Activated B cell treated with CpG ODN at 0.5 μM for 24 hours (primary cell): ENCODE measurements around the gene CLCF1. TPM values are rescaled to one million over a fixed set of nuclear protein-coding genes. Genes with fewer than 3 reads are reported as not detected.

Experiments
- ATAC-seq: fragments of 200-7000 bp; cut with Tn5 transposase; one replicate; pipeline ENCODE4 v1.10.0; 2021; ENCODE audit warnings: low read depth, mild to moderate bottlenecking, moderate library complexity
- CTCF ChIA-PET: fragments of 350-600 bp; sonication (Branson Sonifier 250); formaldehyde crosslinking; loops from one replicate; lab custom pipeline; 2021; ENCODE audit warnings: antibody characterized with exemption; lab: Charles Lee
- POLR2A ChIA-PET: fragments of 350-600 bp; sonication (Branson Sonifier 250); formaldehyde crosslinking; loops from one replicate; lab custom pipeline; 2021; ENCODE audit warnings: antibody characterized with exemption; lab: Charles Lee
- DNase-seq: peaks from one replicate; pipeline ENCODE4 v3.0.0; 2022
- H3K27ac Mint-ChIP-seq: one replicate; pipeline ENCODE4 v1.8.0; 2020; ENCODE audit warnings: mixed read lengths
- H3K27me3 Mint-ChIP-seq: one replicate; pipeline ENCODE4 v1.8.0; 2021; ENCODE audit warnings: mixed read lengths
- H3K36me3 Mint-ChIP-seq: one replicate; pipeline ENCODE4 v1.8.0; 2021; ENCODE audit warnings: low read depth, mixed read lengths
- H3K4me1 Mint-ChIP-seq: one replicate; pipeline ENCODE4 v1.8.0; 2021; ENCODE audit warnings: mixed read lengths
- H3K4me3 Mint-ChIP-seq: one replicate; pipeline ENCODE4 v1.8.0; 2020; ENCODE audit warnings: mild to moderate bottlenecking, mixed read lengths
- H3K9me3 Mint-ChIP-seq: one replicate; pipeline ENCODE4 v1.8.0; 2020; ENCODE audit warnings: mixed read lengths
- intact Hi-C: fragments of 100-400 bp; cut with micrococcal nuclease; formaldehyde crosslinking; loops from one replicate; pipeline ENCODE4 v1.15.1; 2024
- total RNA-seq: library from RNA; stranded (reverse); gene quantifications from 2 replicates; pipeline ENCODE4 v1.2.3, GENCODE V29; 2022
- TF ChIP-seq, protein P1 (sequence below): fragments of 200-600 bp; IDR thresholded peaks from one replicate; pipeline ENCODE4 v1.8.0; 2022; ENCODE audit warnings: antibody characterized with exemption, mild to moderate bottlenecking

Gene CLCF1
- total RNA-seq, 1 donor from 2014 or later = 30.7 TPM

DNA sequence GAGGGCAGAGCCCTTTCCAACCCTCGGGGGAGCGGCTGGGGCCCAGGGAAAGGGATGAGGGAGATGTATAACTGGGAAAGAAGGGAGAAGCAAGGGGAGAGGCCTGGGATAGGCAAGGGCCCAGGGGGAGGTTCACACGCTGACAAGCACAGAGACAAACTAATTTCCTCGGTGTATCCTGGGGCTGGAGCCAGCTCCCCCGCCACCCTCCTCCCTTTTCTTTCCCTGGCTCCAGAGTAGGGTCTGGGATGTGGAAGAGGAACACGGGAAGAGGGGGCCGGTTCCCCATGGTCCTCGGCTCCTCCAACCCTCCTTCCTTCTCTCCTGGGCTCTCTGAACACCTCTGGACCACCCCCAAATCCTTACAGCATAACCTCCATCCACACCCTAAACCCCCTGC lies 6.9 kb downstream of the CLCF1 start:
- Mint-ChIP-seq H3K36me3 (peaks cover 65% of the 10 kb centered on the region), H3K4me3 (no peak overlapping the region), H3K27ac (peak overlapping the region; percentile 51), H3K9me3 (no peaks in the 10 kb centered on the region), H3K27me3 (no peaks in the 10 kb centered on the region), H3K4me1 (peaks cover 91% of the 10 kb centered on the region)
- intact Hi-C loops = no loop called here
- ChIA-PET CTCF (interaction anchor here (0.9 to 22.6 kb wide), 2 partner anchors 13 to 35 kb away, joined by 4 to 735 read pairs; partner anchors contain the start of genes POLD4 and PPP1CA), POLR2A (interaction anchor here (26.3 to 26.4 kb wide), 2 partner anchors 5 to 10 kb away, joined by 1307 read pairs; partner anchors contain the start of genes CLCF1 and POLD4)
- ATAC-seq (no peak), DNase-seq (no peak)
- TF ChIP-seq, protein P1, sequence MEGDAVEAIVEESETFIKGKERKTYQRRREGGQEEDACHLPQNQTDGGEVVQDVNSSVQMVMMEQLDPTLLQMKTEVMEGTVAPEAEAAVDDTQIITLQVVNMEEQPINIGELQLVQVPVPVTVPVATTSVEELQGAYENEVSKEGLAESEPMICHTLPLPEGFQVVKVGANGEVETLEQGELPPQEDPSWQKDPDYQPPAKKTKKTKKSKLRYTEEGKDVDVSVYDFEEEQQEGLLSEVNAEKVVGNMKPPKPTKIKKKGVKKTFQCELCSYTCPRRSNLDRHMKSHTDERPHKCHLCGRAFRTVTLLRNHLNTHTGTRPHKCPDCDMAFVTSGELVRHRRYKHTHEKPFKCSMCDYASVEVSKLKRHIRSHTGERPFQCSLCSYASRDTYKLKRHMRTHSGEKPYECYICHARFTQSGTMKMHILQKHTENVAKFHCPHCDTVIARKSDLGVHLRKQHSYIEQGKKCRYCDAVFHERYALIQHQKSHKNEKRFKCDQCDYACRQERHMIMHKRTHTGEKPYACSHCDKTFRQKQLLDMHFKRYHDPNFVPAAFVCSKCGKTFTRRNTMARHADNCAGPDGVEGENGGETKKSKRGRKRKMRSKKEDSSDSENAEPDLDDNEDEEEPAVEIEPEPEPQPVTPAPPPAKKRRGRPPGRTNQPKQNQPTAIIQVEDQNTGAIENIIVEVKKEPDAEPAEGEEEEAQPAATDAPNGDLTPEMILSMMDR = no peak

DNA sequence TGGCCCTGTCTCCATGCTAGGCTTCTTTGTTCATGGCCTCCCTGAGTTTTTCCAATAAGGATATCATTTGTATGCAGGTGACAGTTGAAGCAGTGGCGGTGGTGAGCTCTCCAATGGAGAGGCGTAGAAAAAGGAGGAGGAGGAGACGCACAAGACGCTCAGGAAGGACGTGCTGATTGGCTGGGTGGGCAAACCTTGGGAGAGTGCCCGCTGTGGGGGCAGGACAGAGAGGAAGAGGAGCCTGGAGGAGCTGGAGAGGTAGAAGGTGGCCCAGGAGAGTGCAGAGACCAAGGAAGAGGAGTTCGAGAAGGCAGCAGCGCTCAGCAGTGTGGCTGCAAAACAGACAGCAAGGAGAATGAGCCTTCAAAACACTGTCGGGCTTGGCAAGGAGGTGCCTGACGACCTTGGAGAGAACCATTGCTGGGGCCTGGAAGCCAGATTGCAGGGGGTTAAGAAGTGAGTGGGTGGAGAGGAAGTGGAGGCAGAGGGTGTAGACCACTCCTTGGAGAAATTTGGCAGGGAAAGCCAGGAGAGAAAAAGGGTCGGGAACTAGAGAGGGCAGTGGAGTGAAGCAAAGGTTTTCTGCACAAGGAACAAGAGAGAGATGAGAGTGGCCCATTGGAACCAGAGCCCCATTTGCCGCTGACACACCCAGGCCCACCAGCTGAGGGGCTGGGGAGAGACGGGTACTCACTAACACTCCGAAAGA lies 7.5 kb downstream of the CLCF1 start:
- H3K27me3 Mint-ChIP-seq = no peaks in the 10 kb centered on the region
- peak overlapping the region; percentile 51 for H3K27ac Mint-ChIP-seq
- peaks cover 60% of the 10 kb centered on the region for H3K36me3 Mint-ChIP-seq
- DNase-seq (no peak), ATAC-seq (no peak)
- ChIA-PET POLR2A (interaction anchor here (26.3 to 26.4 kb wide), 2 partner anchors 4 to 11 kb away, joined by 1307 read pairs; partner anchors contain the start of genes CLCF1 and POLD4), CTCF (interaction anchor here (1.4 to 22.6 kb wide), 2 partner anchors 8 to 13 kb away, joined by 6 to 735 read pairs; partner anchors contain the start of genes CLCF1 and POLD4)
- H3K9me3 Mint-ChIP-seq = no peaks in the 10 kb centered on the region
- intact Hi-C loops = no loop called here
- peak overlapping the region; percentile 30 for H3K4me3 Mint-ChIP-seq
- TF ChIP-seq, protein P1 = no peak
- H3K4me1 Mint-ChIP-seq = peaks cover 90% of the 10 kb centered on the region

DNA sequence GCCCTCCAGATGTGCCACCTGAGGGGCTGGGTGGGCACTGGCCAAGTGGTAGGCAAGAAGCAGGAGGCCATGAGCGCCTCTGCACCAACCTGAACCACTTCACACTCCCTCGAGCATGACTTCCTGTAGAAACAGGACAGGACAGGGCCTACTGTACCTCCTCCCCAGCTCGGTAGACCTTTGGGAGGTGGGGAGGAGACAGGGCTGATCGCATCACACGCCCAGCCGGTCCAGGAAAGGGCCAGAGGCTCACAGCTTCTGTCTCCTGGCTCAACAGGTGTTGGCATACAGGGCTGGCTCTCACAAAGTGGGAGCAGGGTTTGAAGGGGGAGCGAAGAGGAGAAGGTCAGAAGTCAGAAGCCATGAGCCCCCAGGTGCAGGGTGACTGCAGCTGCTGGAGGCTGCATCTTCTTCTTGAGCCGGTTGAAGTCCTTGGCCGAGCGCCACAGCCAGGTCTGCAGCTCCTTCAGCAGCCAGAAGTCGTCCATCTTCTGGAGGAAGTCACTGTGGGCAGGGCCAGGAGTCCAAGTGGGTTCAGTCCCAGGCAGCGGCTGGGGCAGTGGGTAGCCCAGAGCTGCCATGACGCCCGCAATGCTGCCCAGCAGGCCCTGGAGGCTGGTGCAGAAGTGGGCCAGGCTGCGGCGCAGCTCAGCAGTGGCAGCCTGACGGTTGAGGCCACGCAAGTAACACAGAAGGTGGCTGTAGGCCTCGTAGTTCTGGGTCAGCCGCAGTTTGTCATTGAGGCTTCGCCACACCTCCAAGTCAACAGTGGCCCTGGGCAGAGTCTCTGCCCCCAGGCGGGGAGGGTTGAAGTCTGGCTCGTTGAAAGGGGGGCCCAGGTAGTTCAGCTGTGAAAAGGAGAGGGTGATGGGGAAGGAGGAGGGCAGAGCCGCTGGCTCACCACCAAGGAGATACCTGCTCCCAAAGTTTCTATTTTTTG lies 8.3 kb downstream of the CLCF1 start:
- TF ChIP-seq, protein P1 = no peak
- ATAC-seq (peak; percentile 42), DNase-seq (no peak)
- no peaks in the 10 kb centered on the region for H3K27me3 Mint-ChIP-seq
- peaks cover 56% of the 10 kb centered on the region for H3K36me3 Mint-ChIP-seq
- H3K4me1 Mint-ChIP-seq = peaks cover 81% of the 10 kb centered on the region
- peak overlapping the region; percentile 52 for H3K4me3 Mint-ChIP-seq
- H3K9me3 Mint-ChIP-seq = no peaks in the 10 kb centered on the region
- ChIA-PET POLR2A (interaction anchor here (0.5 to 26.4 kb wide), 5 partner anchors 4 to 82 kb away, joined by 3 to 1307 read pairs (median 3); partner anchors contain the start of genes CLCF1 and POLD4), CTCF (interaction anchor here (0.8 to 4.1 kb wide), 4 partner anchors 9 to 16 kb away, joined by 3 to 19 read pairs (median 6); partner anchors contain the start of gene CLCF1)
- intact Hi-C loops = no loop called here
- peak overlapping the region; percentile 88 for H3K27ac Mint-ChIP-seq

DNA sequence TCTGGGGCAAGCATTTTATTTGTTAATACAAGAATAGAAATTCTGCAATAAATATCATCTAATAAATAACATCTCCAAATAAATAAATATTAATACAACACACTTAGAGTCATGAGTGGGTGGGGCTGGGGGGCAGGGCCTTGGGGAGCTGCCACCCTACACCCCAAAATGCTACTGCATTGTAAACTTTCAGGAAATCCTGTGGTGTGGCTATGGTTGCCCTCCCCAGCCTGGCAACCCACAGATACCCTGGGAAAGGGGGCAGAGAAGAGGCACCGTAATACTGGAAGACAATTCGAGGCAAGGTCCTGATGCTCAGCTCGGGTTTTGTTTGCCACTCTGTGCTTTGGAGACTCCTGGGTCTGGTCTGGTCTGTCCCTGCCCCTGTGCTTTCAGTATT lies 9.2 kb downstream of the CLCF1 start:
- intact Hi-C loops = no loop called here
- POLR2A ChIA-PET = interaction anchor here (0.6 to 26.4 kb wide), 6 partner anchors 3 to 236 kb away, joined by 3 to 1307 read pairs (median 4); partner anchors contain the start of genes CLCF1 and POLD4
- H3K4me3 Mint-ChIP-seq = no peak overlapping the region
- H3K27ac Mint-ChIP-seq = peak overlapping the region; percentile 88
- H3K4me1 Mint-ChIP-seq = peaks cover 72% of the 10 kb centered on the region
- CTCF ChIA-PET = interaction anchor here (1.2 to 5.3 kb wide), 4 partner anchors 7 to 17 kb away, joined by 6 to 21 read pairs (median 12); partner anchors contain the start of gene CLCF1
- DNase-seq = no peak
- no peaks in the 10 kb centered on the region for H3K9me3 Mint-ChIP-seq
- no peak for ATAC-seq
- TF ChIP-seq, protein P1 = no peak
- no peaks in the 10 kb centered on the region for H3K27me3 Mint-ChIP-seq
- H3K36me3 Mint-ChIP-seq = peaks cover 52% of the 10 kb centered on the region
